Endothelial cell of umbilical vein (primary cell): ENCODE results near the gene SELENBP1. TPM values are rescaled to one million over a fixed set of nuclear protein-coding genes. Genes with fewer than 3 reads are reported as not detected.

Experiments
- BruUV-seq: library from RNA; stranded (reverse); fragments of 400-500 nt; replicated peaks from 2 replicates; lab custom pipeline; 2021; lab: Mats Ljungman, UMichigan
- CTCF ChIA-PET: fragments of 300-600, 350-600 bp; sonication (Branson Sonifier 250); formaldehyde crosslinking; loops from one replicate; lab custom pipeline; 2021; ENCODE audit warnings: antibody characterized with exemption, inconsistent platforms; lab: Charles Lee
- POLR2A ChIA-PET: fragments of 300-600, 350-600 bp; sonication (Branson Sonifier 250); formaldehyde crosslinking; loops from one replicate; lab custom pipeline; 2021; ENCODE audit warnings: antibody characterized with exemption, inconsistent platforms; lab: Charles Lee
- DNase-seq: peaks from one replicate; pipeline ENCODE4 v3.0.0-alpha.2; 2011; ENCODE audit warnings: low read depth, low spot score
- FAIRE-seq: peaks from 2 replicates; lab custom pipeline; 2011; peaks lifted over from hg19 to GRCh38; lab: Jason Lieb, UNC
- H2AFZ ChIP-seq: 2 replicates; pipeline ENCODE4 v1.6.0; 2012; ENCODE audit warnings: low read depth, low read length, control low read depth, inconsistent platforms
- H3K27ac ChIP-seq: 2 replicates; pipeline ENCODE4 v1.5.1; 2011; ENCODE audit warnings: low read depth, mild to moderate bottlenecking, control low read depth, low read length, moderate library complexity; ENCODE audit not compliant: insufficient read depth
- H3K27me3 ChIP-seq, 2 experiments: 2 replicates each; pipeline versions ENCODE4 v1.6.0 to v1.6.1; 2011; ENCODE audit warnings: low read length in 2 of 2, mixed read lengths in 1 of 2; ENCODE audit not compliant: control insufficient read depth in 2 of 2, insufficient read depth in 2 of 2
- H3K36me3 ChIP-seq, 2 experiments: 2 replicates in 1 of 2; 3 replicates in 1 of 2; pipeline ENCODE4 v1.5.1; 2011; ENCODE audit warnings: low read length in 2 of 2, mild to moderate bottlenecking in 1 of 2, moderate library complexity in 1 of 2; ENCODE audit not compliant: control insufficient read depth in 2 of 2, insufficient read depth in 2 of 2; ENCODE audit errors: extremely low read depth in 1 of 2
- H3K4me1 ChIP-seq: 3 replicates; pipeline ENCODE4 v1.5.1; 2011; ENCODE audit warnings: mild to moderate bottlenecking, low read length; ENCODE audit not compliant: control insufficient read depth, insufficient read depth; ENCODE audit errors: extremely low read depth
- H3K4me2 ChIP-seq: 2 replicates; pipeline ENCODE4 v1.6.1; 2011; ENCODE audit warnings: low read length, control low read depth, mixed read lengths; ENCODE audit not compliant: insufficient read depth
- H3K4me3 ChIP-seq, 3 experiments: fragments of 200-600 bp in 1 of 3; sonication (generic), shearing (Covaris generic) in 1 of 3; replicated peaks in 1 of 3; 2 replicates each; pipeline ENCODE4 v1.5.1; 2011 to 2016; ENCODE audit warnings: control low read depth in 3 of 3, low read length in 3 of 3, mild to moderate bottlenecking in 2 of 3, inconsistent platforms in 1 of 3, low read depth in 1 of 3, moderate library complexity in 1 of 3; ENCODE audit not compliant: insufficient read depth in 1 of 3
- H3K79me2 ChIP-seq: 2 replicates; pipeline ENCODE4 v1.6.0; 2012; ENCODE audit warnings: low read length, inconsistent platforms; ENCODE audit not compliant: control insufficient read depth, insufficient read depth
- H3K9ac ChIP-seq: replicated peaks from 2 replicates; pipeline ENCODE3; 2011; ENCODE audit warnings: low read length, control low read depth; ENCODE audit not compliant: insufficient read depth; ENCODE audit errors: extremely low read depth
- H3K9me1 ChIP-seq: replicated peaks from 3 replicates; pipeline ENCODE4 v1.6.0; 2011; ENCODE audit warnings: mild to moderate bottlenecking, low read length; ENCODE audit not compliant: control insufficient read depth, insufficient read depth; ENCODE audit errors: extremely low read depth
- H3K9me3 ChIP-seq: replicated peaks from 2 replicates; pipeline ENCODE4 v1.5.1; 2012; ENCODE audit warnings: low read length, inconsistent platforms; ENCODE audit not compliant: control insufficient read depth, insufficient read depth
- H4K20me1 ChIP-seq: replicated peaks from 2 replicates; pipeline ENCODE3; 2011; ENCODE audit warnings: mild to moderate bottlenecking, low read length; ENCODE audit not compliant: control insufficient read depth, insufficient read depth; ENCODE audit errors: extremely low read depth
- EZH2 ChIP-seq: IDR thresholded peaks from 2 replicates; pipeline ENCODE4 v1.6.1; 2012; ENCODE audit warnings: borderline replicate concordance, low read depth, mild to moderate bottlenecking, moderate library complexity, low read length, inconsistent platforms; ENCODE audit not compliant: severe bottlenecking
- FOS ChIP-seq: IDR thresholded peaks from 2 replicates; pipeline ENCODE4 v1.6.1; 2011; ENCODE audit warnings: mild to moderate bottlenecking, low read length, moderate library complexity, borderline replicate concordance; ENCODE audit not compliant: insufficient read depth
- JUN ChIP-seq: IDR thresholded peaks from 2 replicates; pipeline ENCODE4 v1.6.1; 2011; ENCODE audit warnings: borderline replicate concordance, low read depth; ENCODE audit not compliant: insufficient read length, insufficient read depth
- MYC ChIP-seq: IDR thresholded peaks from one replicate; pipeline ENCODE4 v1.6.1; 2011; ENCODE audit warnings: mild to moderate bottlenecking, low read depth, low read length
- POLR2A ChIP-seq: IDR thresholded peaks from 2 replicates; pipeline ENCODE4 v1.6.1; 2012; ENCODE audit warnings: low read depth, mild to moderate bottlenecking, control low read depth, low read length
- POLR2AphosphoS5 ChIP-seq: IDR thresholded peaks from 2 replicates; pipeline ENCODE4 v1.6.1; 2012; ENCODE audit warnings: low read depth, mild to moderate bottlenecking, control low read depth, low read length, moderate library complexity; ENCODE audit not compliant: insufficient read depth
- dilution Hi-C: fragments of 300-500 bp; cut with MboI; formaldehyde crosslinking; loops from one replicate; pipeline ENCODE4 v1.15.0; 2019; ENCODE audit warnings: low sequenced_read_pairs; ENCODE audit not compliant: extremely low pct_ligation_motif_present
- intact Hi-C: fragments of 100-400 bp; cut with micrococcal nuclease; formaldehyde crosslinking; loops from one replicate; pipeline ENCODE4 v1.10.0; 2022
- polyA plus RNA-seq, 4 experiments: library from polyadenylated mRNA; depleted of rRNA in 3 of 4; stranded (reverse) in 3 of 4; unstranded in 1 of 4; fragments of >200 nt; gene quantifications; 2 replicates each; pipeline versions ENCODE4 v1.2.1 to v1.2.3, GENCODE V29; 2011 to 2012; ENCODE audit warnings: missing spikeins in 1 of 4
- total RNA-seq: library from RNA; stranded (reverse); gene quantifications from 2 replicates; pipeline ENCODE4 v1.2.3, GENCODE V29; 2021

SELENBP1 gene
- total and polyA plus RNA-seq, 2 donors (not counting 3 experiments of a cell fraction or from before 2014, with no cell fraction given), result 18.0 to 40.6 TPM

DNA sequence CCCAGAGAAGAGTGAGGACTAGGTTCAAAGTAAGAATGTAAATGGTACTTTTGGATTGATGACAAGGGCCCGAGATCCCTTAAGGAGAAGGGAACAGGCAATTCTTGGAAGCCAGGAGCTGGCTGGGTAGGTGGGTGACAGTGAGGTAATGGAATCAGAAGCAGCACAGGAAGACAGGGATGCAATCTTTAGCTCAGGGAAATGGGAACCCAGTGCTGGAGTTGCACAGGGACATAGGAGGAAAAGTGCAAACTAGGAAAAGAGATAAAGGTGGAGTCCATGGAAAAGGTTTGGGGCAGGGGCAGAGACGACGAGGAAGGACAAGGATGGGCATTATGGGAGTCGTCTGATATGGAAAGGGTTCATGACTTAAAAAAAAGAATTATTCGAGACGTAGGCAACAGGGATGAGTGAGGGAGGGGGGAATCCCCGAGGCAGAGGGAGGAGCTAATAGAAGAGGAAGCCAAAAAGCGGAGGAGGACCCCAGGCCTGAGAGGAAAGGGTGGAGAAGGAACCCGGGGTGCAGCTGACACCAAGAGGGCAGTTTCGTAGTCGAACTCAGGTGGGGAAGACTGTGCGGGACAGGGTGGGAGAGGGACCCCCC is 45.8 kb downstream of the SELENBP1 start:
- H2AFZ ChIP-seq, result peak overlapping the region; percentile 0

DNA sequence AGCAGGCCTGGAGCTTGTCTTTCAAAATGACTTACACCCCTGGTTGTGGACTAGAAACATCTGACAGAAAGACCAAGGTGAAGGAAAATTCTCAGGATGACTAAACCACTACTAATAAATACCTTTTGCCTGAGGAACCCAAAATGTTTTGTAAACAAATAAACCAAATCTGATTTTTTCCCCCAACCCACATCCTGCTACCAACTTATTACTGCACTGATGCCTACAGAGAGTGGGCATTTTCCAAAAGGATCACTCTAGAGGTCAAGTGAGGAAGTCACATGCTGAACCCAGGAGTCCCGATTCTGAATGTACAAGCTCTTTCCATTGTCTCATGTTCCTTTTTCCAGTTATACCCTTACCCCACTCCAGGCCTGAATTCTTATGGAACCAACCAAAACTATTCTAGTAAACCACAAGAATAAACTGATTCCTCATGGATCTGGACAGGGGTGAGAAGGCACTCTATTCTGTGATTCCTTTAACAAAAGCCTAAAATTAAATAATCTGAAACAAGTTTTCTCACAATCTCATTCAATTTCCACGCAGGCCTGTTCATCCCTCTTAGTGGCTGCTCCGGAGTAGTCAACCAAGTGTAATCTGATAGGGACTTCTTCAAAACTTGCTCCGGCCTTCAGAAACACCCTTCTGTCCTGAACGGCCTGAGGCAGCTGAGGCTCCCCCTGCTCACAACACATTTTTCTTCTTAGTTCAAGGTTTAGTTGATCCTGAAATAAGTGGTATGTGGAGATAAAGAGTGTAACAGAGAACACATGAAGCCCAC is 46.7 kb downstream of the SELENBP1 start:
- CTCF ChIA-PET, result interaction anchor here (0.8 to 5.9 kb wide), 8 partner anchors 10 to 93 kb away, joined by 3 to 103 read pairs (median 4); no protein-coding TSS in a partner anchor
- POLR2A ChIA-PET, result no interaction called here
- no peaks in the 10 kb centered on the region for H4K20me1 ChIP-seq
- BruUV-seq, result TSS peak; percentile 41
- peaks cover 22% of the 10 kb centered on the region for H3K4me1 ChIP-seq
- H3K4me2 ChIP-seq, result peak overlapping the region; percentile 79
- peak overlapping the region in 2 of 3 experiments; percentile 63 to 86 for H3K4me3 ChIP-seq
- H3K9me1 ChIP-seq, result no peaks in the 10 kb centered on the region
- H2AFZ ChIP-seq, result no peak overlapping the region
- TF ChIP-seq POLR2AphosphoS5 (no peak), FOS (no peak), MYC (no peak)
- FAIRE-seq (peak; percentile 12), DNase-seq (no peak)
- intact Hi-C loops (loop anchor here (2.0 to 5.0 kb wide), 3 partner anchors 15 to 129 kb away; partner anchors contain the start of gene PIP5K1A), dilution Hi-C loops (no loop called here)
- peak overlapping the region; percentile 97 for H3K9ac ChIP-seq
- no peaks in the 10 kb centered on the region for H3K9me3 ChIP-seq
- no peaks in the 10 kb centered on the region for H3K27me3 ChIP-seq
- H3K79me2 ChIP-seq, result peaks cover 30% of the 10 kb centered on the region
- H3K36me3 ChIP-seq, result peaks cover 0 to 3% of the 10 kb centered on the region in 2 experiments
- H3K27ac ChIP-seq, result no peak overlapping the region

More for the DNA sequence above, 45.8 kb downstream of the SELENBP1 start:
- TF ChIP-seq EZH2 (no peak), JUN (no peak), POLR2A (peak; percentile 57), POLR2AphosphoS5 (no peak)
- dilution Hi-C loops (no loop called here), intact Hi-C loops (loop anchor here (1.0 to 5.0 kb wide), 4 partner anchors 14 to 129 kb away; partner anchors contain the start of gene PIP5K1A)
- H4K20me1 ChIP-seq, result no peaks in the 10 kb centered on the region
- ChIA-PET CTCF (interaction anchor here (0.7 to 5.9 kb wide), 6 partner anchors 10 to 92 kb away, joined by 3 to 103 read pairs (median 9); no protein-coding TSS in a partner anchor), POLR2A (interaction anchor here (0.6 to 1.8 kb wide), 4 partner anchors 10 to 214 kb away, joined by 3 to 11 read pairs (median 4); no protein-coding TSS in a partner anchor)
- BruUV-seq, result no TSS peak
- H3K4me2 ChIP-seq, result peak overlapping the region; percentile 79
- no peaks in the 10 kb centered on the region for H3K9me3 ChIP-seq
- H3K4me3 ChIP-seq, result peak overlapping the region; percentile 63 to 86 (median 83)
- DNase-seq, result peak; percentile 51
- H3K36me3 ChIP-seq, result peaks cover 0 to 3% of the 10 kb centered on the region in 2 experiments
- FAIRE-seq, result no peak
- peak overlapping the region; percentile 93 for H3K27ac ChIP-seq
- H3K27me3 ChIP-seq, result no peaks in the 10 kb centered on the region
- H3K4me1 ChIP-seq, result peaks cover 22% of the 10 kb centered on the region
- H3K79me2 ChIP-seq, result peaks cover 28% of the 10 kb centered on the region
- no peaks in the 10 kb centered on the region for H3K9me1 ChIP-seq
- peak overlapping the region; percentile 97 for H3K9ac ChIP-seq
